Neural cell (in vitro differentiated cells): ENCODE data around the gene SLC2A1. TPM values are rescaled to one million over a fixed set of nuclear protein-coding genes. Genes with fewer than 3 reads are reported as not detected.

Source experiments
- H2AFZ ChIP-seq: fragments of 200-600, 300-800 bp; sonication (generic), shearing (Covaris generic); 2 replicates; pipeline ENCODE4 v1.6.0; 2014; ENCODE audit warnings: low read depth, mild to moderate bottlenecking, antibody characterized with exemption, low read length, moderate library complexity
- H3F3A ChIP-seq: fragments of 200-600 bp; shearing (Covaris generic); 2 replicates; pipeline ENCODE4 v1.6.1; 2016; ENCODE audit warnings: mild to moderate bottlenecking, moderate library complexity, mixed read lengths, antibody characterized with exemption, low read length; ENCODE audit not compliant: insufficient read depth, poor library complexity, severe bottlenecking
- H3K27ac ChIP-seq: fragments of 200-600, 300-800 bp; sonication (generic), shearing (Covaris generic); 2 replicates; pipeline ENCODE4 v1.5.1; 2014; ENCODE audit warnings: mild to moderate bottlenecking, low read length, moderate library complexity
- H3K27me3 ChIP-seq: fragments of 300-800, 200-600 bp; sonication (generic), shearing (Covaris generic); 2 replicates; pipeline ENCODE4 v1.6.0; 2014; ENCODE audit warnings: mild to moderate bottlenecking, low read depth, low read length, moderate library complexity; ENCODE audit not compliant: insufficient read depth
- H3K36me3 ChIP-seq: fragments of 300-800, 200-600 bp; sonication (generic), shearing (Covaris generic); 2 replicates; pipeline ENCODE4 v1.5.1; 2014; ENCODE audit warnings: mild to moderate bottlenecking, antibody characterized with exemption, low read length, moderate library complexity; ENCODE audit not compliant: insufficient read depth
- H3K4me2 ChIP-seq: fragments of 300-800, 200-600 bp; sonication (generic), shearing (Covaris generic); 2 replicates; pipeline ENCODE4 v1.6.0; 2014; ENCODE audit warnings: mild to moderate bottlenecking, low read length
- H3K4me3 ChIP-seq: fragments of 300-800, 200-600 bp; sonication (generic), shearing (Covaris generic); 2 replicates; pipeline ENCODE4 v1.5.1; 2014; ENCODE audit warnings: mild to moderate bottlenecking, low read length, moderate library complexity
- H3K79me2 ChIP-seq: fragments of 200-600 bp; shearing (Covaris generic); replicated peaks from 2 replicates; pipeline ENCODE4 v1.6.0; 2014; ENCODE audit warnings: mild to moderate bottlenecking, low read length, moderate library complexity; ENCODE audit not compliant: insufficient read depth
- H3K9ac ChIP-seq: fragments of 300-800, 200-600 bp; sonication (generic), shearing (Covaris generic); 2 replicates; pipeline ENCODE4 v1.6.1; 2016; ENCODE audit warnings: mild to moderate bottlenecking, low read length, mixed read lengths
- H3K9me2 ChIP-seq: fragments of 200-600 bp; shearing (Covaris generic); 2 replicates; pipeline ENCODE4 v1.6.1; 2016; ENCODE audit warnings: mild to moderate bottlenecking, low read length, mixed read lengths; ENCODE audit not compliant: insufficient read depth
- H3K9me3 ChIP-seq: fragments of 200-600, 300-800 bp; sonication (generic), shearing (Covaris generic); 2 replicates; pipeline ENCODE4 v1.6.1; 2016; ENCODE audit warnings: mild to moderate bottlenecking, mixed run types, low read length, moderate library complexity, mixed read lengths
- H4K20me1 ChIP-seq: fragments of 200-600 bp; shearing (Covaris generic); 2 replicates; pipeline ENCODE4 v1.6.1; 2016; ENCODE audit warnings: mild to moderate bottlenecking, mixed run types; ENCODE audit not compliant: insufficient read depth
- EP300 ChIP-seq: fragments of 450-650 bp; conservative IDR thresholded peaks from 2 replicates; pipeline ENCODE4 v1.6.1; 2014; ENCODE audit warnings: antibody characterized with exemption, mild to moderate bottlenecking, moderate library complexity; ENCODE audit not compliant: poor library complexity, severe bottlenecking
- EZH2 ChIP-seq: fragments of 200-600, 300-800 bp; shearing (Covaris generic), sonication (generic); IDR thresholded peaks from 2 replicates; pipeline ENCODE4 v1.6.1; 2014; ENCODE audit warnings: antibody characterized with exemption, low read length, borderline replicate concordance, mild to moderate bottlenecking; ENCODE audit not compliant: insufficient read depth, poor library complexity, severe bottlenecking
- MXI1 ChIP-seq: fragments of 450-650 bp; conservative IDR thresholded peaks from 2 replicates; pipeline ENCODE4 v1.6.1; 2014; ENCODE audit warnings: antibody characterized with exemption, mild to moderate bottlenecking; ENCODE audit not compliant: poor library complexity, severe bottlenecking
- POLR2AphosphoS5 ChIP-seq: IDR thresholded peaks from 2 replicates; pipeline ENCODE4 v1.6.1; 2012
- RAD21 ChIP-seq: fragments of 450-650 bp; conservative IDR thresholded peaks from 2 replicates; pipeline ENCODE4 v1.6.1; 2014; ENCODE audit warnings: antibody characterized with exemption, mild to moderate bottlenecking, moderate library complexity
- SMC3 ChIP-seq: fragments of 450-650 bp; conservative IDR thresholded peaks from 2 replicates; pipeline ENCODE4 v1.6.1; 2014; ENCODE audit warnings: antibody characterized with exemption, mild to moderate bottlenecking, moderate library complexity; ENCODE audit not compliant: poor library complexity
- TAF1 ChIP-seq: IDR thresholded peaks from 2 replicates; pipeline ENCODE4 v1.6.1; 2012; ENCODE audit warnings: low read depth
- polyA plus RNA-seq: library from polyadenylated mRNA; depleted of rRNA; stranded (reverse); fragments of >200 nt; gene quantifications from 2 replicates; pipeline ENCODE4 v1.2.3, GENCODE V29; 2014
- TF ChIP-seq, protein P1 (sequence below): IDR thresholded peaks from 2 replicates; pipeline ENCODE4 v1.6.1; 2012; ENCODE audit warnings: borderline replicate concordance
- TF ChIP-seq, protein P2 (sequence below): fragments of 450-650 bp; IDR thresholded peaks from 2 replicates; pipeline ENCODE4 v1.5.1; 2014; ENCODE audit warnings: antibody characterized with exemption, mild to moderate bottlenecking, moderate library complexity; ENCODE audit not compliant: poor library complexity, severe bottlenecking

The SLC2A1 gene
- polyA plus RNA-seq, 1 donor from 2014 or later = 39.4 TPM

DNA sequence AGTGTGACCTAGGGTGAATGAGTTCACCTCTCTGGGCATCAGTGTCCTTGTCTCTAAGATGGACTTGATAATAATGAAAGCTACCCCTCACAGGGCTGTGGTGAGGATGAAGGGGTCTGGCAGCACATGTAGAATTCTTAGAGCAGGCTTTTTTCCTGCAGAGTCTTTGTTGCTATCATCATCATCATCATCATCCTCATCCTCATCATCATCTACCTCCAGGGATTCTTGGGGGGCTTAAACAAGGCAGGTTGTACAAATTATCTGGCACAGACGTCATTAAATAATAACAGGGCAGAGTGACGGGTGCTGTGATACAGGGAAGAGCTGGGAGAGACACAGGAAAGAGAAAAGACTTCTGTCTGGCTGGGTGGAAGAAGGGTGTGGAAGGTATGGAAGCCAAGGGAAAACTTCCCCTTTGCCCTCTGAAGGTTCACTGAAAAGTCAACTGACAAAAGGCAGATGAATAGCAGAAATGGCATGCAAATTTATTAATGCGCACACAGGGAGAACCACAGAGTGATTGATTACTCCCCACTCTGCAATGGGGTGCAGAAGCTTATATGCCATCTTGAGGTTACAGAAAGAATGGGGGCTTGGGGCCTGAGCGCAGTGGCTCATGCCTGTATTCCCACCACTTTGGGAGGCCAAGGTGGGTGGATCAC, 17.0 kb upstream of the SLC2A1 start:
- TF ChIP-seq SMC3 (no peak), TAF1 (no peak), MXI1 (no peak), EZH2 (no peak), POLR2AphosphoS5 (no peak), RAD21 (no peak), EP300 (no peak)
- TF ChIP-seq, protein P1, sequence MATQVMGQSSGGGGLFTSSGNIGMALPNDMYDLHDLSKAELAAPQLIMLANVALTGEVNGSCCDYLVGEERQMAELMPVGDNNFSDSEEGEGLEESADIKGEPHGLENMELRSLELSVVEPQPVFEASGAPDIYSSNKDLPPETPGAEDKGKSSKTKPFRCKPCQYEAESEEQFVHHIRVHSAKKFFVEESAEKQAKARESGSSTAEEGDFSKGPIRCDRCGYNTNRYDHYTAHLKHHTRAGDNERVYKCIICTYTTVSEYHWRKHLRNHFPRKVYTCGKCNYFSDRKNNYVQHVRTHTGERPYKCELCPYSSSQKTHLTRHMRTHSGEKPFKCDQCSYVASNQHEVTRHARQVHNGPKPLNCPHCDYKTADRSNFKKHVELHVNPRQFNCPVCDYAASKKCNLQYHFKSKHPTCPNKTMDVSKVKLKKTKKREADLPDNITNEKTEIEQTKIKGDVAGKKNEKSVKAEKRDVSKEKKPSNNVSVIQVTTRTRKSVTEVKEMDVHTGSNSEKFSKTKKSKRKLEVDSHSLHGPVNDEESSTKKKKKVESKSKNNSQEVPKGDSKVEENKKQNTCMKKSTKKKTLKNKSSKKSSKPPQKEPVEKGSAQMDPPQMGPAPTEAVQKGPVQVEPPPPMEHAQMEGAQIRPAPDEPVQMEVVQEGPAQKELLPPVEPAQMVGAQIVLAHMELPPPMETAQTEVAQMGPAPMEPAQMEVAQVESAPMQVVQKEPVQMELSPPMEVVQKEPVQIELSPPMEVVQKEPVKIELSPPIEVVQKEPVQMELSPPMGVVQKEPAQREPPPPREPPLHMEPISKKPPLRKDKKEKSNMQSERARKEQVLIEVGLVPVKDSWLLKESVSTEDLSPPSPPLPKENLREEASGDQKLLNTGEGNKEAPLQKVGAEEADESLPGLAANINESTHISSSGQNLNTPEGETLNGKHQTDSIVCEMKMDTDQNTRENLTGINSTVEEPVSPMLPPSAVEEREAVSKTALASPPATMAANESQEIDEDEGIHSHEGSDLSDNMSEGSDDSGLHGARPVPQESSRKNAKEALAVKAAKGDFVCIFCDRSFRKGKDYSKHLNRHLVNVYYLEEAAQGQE = no peak
- TF ChIP-seq, protein P2, sequence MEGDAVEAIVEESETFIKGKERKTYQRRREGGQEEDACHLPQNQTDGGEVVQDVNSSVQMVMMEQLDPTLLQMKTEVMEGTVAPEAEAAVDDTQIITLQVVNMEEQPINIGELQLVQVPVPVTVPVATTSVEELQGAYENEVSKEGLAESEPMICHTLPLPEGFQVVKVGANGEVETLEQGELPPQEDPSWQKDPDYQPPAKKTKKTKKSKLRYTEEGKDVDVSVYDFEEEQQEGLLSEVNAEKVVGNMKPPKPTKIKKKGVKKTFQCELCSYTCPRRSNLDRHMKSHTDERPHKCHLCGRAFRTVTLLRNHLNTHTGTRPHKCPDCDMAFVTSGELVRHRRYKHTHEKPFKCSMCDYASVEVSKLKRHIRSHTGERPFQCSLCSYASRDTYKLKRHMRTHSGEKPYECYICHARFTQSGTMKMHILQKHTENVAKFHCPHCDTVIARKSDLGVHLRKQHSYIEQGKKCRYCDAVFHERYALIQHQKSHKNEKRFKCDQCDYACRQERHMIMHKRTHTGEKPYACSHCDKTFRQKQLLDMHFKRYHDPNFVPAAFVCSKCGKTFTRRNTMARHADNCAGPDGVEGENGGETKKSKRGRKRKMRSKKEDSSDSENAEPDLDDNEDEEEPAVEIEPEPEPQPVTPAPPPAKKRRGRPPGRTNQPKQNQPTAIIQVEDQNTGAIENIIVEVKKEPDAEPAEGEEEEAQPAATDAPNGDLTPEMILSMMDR = no peak
- Histone ChIP-seq H3K27ac (no peak overlapping the region), H3K4me3 (no peak overlapping the region), H3K79me2 (no peaks in the 10 kb centered on the region), H4K20me1 (no peaks in the 10 kb centered on the region), H2AFZ (no peak overlapping the region), H3K9me2 (no peaks in the 10 kb centered on the region), H3K27me3 (no peaks in the 10 kb centered on the region), H3K36me3 (no peaks in the 10 kb centered on the region), H3K4me2 (no peak overlapping the region), H3K9ac (no peak overlapping the region), H3K9me3 (no peaks in the 10 kb centered on the region), H3F3A (no peaks in the 10 kb centered on the region)

GRCh38 chr1:42974767-42975437, 16.2 kb upstream of the SLC2A1 start:
- Histone ChIP-seq H3K27ac (no peak overlapping the region), H3K79me2 (no peaks in the 10 kb centered on the region), H3K9ac (no peak overlapping the region), H3F3A (no peaks in the 10 kb centered on the region), H3K4me2 (no peak overlapping the region), H3K36me3 (no peaks in the 10 kb centered on the region), H3K27me3 (no peaks in the 10 kb centered on the region), H3K9me2 (no peaks in the 10 kb centered on the region), H3K9me3 (no peaks in the 10 kb centered on the region), H2AFZ (no peak overlapping the region), H3K4me3 (no peak overlapping the region), H4K20me1 (no peaks in the 10 kb centered on the region)
- TF ChIP-seq, protein P1 = no peak
- no peak for TF ChIP-seq EZH2
- no peak for TF ChIP-seq SMC3
- TF ChIP-seq POLR2AphosphoS5 = no peak
- no peak for TF ChIP-seq MXI1
- no peak for TF ChIP-seq TAF1
- TF ChIP-seq, protein P2 = no peak
- TF ChIP-seq EP300 = no peak
- TF ChIP-seq RAD21 = no peak
